ENCODE results near the gene MYD88. TPM values are rescaled to one million over a fixed set of nuclear protein-coding genes. Genes with fewer than 3 reads are reported as not detected.

MYD88 gene
- total and polyA plus RNA-seq, 3 donors from 2014 or later = 18.7 to 30.1 (median 22.3) TPM

DNA sequence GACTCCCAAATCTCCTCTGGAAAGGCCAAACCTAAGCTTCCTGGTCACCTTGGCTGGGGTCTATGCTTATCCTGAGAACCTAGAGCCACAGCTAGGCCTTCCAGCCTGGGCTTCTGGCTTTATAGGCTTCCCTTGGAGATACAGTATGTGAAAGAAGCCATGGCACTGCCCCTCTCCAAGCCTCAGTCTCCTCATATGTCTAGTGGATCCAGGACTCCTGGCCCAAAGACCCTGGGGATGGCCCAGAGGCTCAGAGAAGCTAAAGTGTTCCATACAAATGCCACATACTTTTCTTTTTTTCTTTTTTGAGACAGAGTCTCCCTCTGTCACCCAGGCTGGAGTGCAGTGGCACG, 10.2 kb upstream of the MYD88 start:
- H3K9me3 ChIP-seq = no peaks in the 10 kb centered on the region
- intact Hi-C loops (cut with DNase I; ENCODE audit: low total_unique reads) = no loop called here
- DNase-seq = no peak
- no peaks in the 10 kb centered on the region for H3K4me1 ChIP-seq
- TF ChIP-seq POLR2A (IDR thresholded peaks at IDR 0.05) (no peak), CTCF (IDR thresholded peaks at IDR 0.05) (no peak)
- no peak overlapping the region for H3K27ac ChIP-seq
- WGBS, 2 donors = 92 to 100% methylated on average over 1 of the region's 1 CpG
- no peaks in the 10 kb centered on the region for H3K36me3 ChIP-seq (ENCODE audit: low read depth, missing control alignments)
- H3K27me3 ChIP-seq = no peaks in the 10 kb centered on the region
- H3K4me3 ChIP-seq = no peak overlapping the region

DNA sequence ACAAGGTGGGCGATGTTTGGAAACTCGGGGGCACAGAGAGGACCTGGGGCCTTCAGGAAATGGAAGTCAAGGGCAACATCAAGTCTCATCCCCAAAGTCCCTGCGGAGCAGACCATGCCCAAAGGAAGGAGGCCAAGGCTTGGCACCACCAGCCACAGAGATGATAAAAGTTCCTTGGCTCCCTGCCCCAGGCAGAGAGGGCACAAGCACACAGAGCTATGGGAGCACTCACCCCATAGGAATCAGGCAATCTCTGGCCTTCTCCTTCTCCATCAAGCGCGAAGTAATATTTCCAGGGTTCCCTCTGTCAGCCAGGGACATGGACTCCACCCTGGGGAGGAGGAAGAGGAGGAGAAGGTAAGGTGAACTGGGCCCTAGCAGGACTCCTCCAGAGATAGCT, 9.4 kb upstream of the MYD88 start:
- Histone ChIP-seq H3K27ac (no peak overlapping the region), H3K9me3 (no peaks in the 10 kb centered on the region), H3K4me1 (no peaks in the 10 kb centered on the region), H3K27me3 (no peaks in the 10 kb centered on the region), H3K36me3 (ENCODE audit: low read depth, missing control alignments) (no peaks in the 10 kb centered on the region), H3K4me3 (no peak overlapping the region)
- TF ChIP-seq POLR2A (IDR thresholded peaks at IDR 0.05) (no peak), CTCF (IDR thresholded peaks at IDR 0.05) (no peak)
- intact Hi-C loops (cut with DNase I; ENCODE audit: low total_unique reads) = no loop called here
- WGBS, 2 donors = 89 to 93% methylated on average over 5 of the region's 5 CpGs
- DNase-seq = no peak

DNA sequence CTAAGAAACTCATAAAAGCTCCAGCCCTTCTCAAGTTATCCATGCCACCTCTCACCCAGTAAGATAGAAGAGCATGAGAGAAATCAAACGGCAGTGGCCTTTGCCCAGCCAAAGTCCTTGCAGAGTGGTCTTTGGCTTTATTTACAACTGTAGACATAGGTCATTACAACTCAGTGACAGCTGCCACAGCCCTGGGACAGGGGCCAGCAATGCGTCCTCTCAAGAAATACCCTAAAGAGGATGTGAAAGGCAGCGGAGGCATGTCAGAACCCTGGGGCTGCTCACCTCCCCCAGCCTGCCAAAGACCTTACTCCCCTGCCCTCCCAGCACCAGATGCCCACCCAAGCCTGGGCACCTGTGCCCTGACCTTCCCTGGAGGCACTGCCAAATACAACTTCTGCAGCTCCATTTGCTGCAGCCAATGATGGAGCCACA, 7.8 kb upstream of the MYD88 start:
- Histone ChIP-seq H3K4me1 (peaks cover 5% of the 10 kb centered on the region), H3K9me3 (no peaks in the 10 kb centered on the region), H3K4me3 (no peak overlapping the region), H3K27ac (no peak overlapping the region), H3K36me3 (ENCODE audit: low read depth, missing control alignments) (no peaks in the 10 kb centered on the region), H3K27me3 (no peaks in the 10 kb centered on the region)
- DNase-seq = no peak
- intact Hi-C loops (cut with DNase I; ENCODE audit: low total_unique reads) = no loop called here
- TF ChIP-seq POLR2A (IDR thresholded peaks at IDR 0.05) (no peak), CTCF (IDR thresholded peaks at IDR 0.05) (no peak)
- 69 to 80% methylated on average over 2 to 3 of the region's 3 CpGs for WGBS, 2 donors

- H3K4me1 ChIP-seq = peaks cover 10% of the 10 kb centered on the region
- H3K4me3 ChIP-seq = no peak overlapping the region
- H3K27me3 ChIP-seq = no peaks in the 10 kb centered on the region
- peak; percentile 32 for DNase-seq
- 72 to 100% methylated on average over 1 to 6 of the region's 6 CpGs for WGBS, 2 donors
- H3K27ac ChIP-seq = no peak overlapping the region
- TF ChIP-seq POLR2A (IDR thresholded peaks at IDR 0.05) = no peak
- peak in 2 of 3 experiments; percentile 9 to 10 for TF ChIP-seq CTCF (IDR thresholded peaks at IDR 0.05)
- intact Hi-C loops (cut with DNase I; ENCODE audit: low total_unique reads) = no loop called here
- no peaks in the 10 kb centered on the region for H3K36me3 ChIP-seq (ENCODE audit: low read depth, missing control alignments)
- no peaks in the 10 kb centered on the region for H3K9me3 ChIP-seq
These were observed 6.7 kb upstream of the MYD88 start for GRCh38 chr3:38131621-38132369.

- TF ChIP-seq CTCF (IDR thresholded peaks at IDR 0.05) (no peak), POLR2A (IDR thresholded peaks at IDR 0.05) (no peak)
- H3K36me3 ChIP-seq (ENCODE audit: low read depth, missing control alignments) = no peaks in the 10 kb centered on the region
- WGBS, 2 donors = 94 to 95% methylated on average over 3 of the region's 3 CpGs
- H3K27ac ChIP-seq = no peak overlapping the region
- H3K27me3 ChIP-seq = no peaks in the 10 kb centered on the region
- intact Hi-C loops (cut with DNase I; ENCODE audit: low total_unique reads) = no loop called here
- H3K9me3 ChIP-seq = no peaks in the 10 kb centered on the region
- H3K4me1 ChIP-seq = peaks cover 17% of the 10 kb centered on the region
- H3K4me3 ChIP-seq = no peak overlapping the region
- no peak for DNase-seq
These were observed 5.3 kb upstream of the MYD88 start for GRCh38 chr3:38133209-38133556.
